ENCODE data around the gene CDC14A.

CDC14A gene

GRCh38 chr1:100441651-100442050, 89.3 kb downstream of the CDC14A start:
- Histone ChIP-seq H3K27me3 (ENCODE audit: insufficient read depth, poor library complexity, severe bottlenecking) (no peaks in the 10 kb centered on the region), H3K27ac (replicated peaks) (no peak overlapping the region), H3K4me3 (replicated peaks; ENCODE audit: insufficient read depth, low read length) (no peak overlapping the region)
- no peak for DNase-seq (ENCODE audit: low read depth in 1 of 2, low spot score in 1 of 2)
- TF ChIP-seq CTCF (IDR thresholded peaks at IDR 0.05; ENCODE audit: insufficient read depth, low read length) (no peak), POLR2AphosphoS5 (IDR thresholded peaks at IDR 0.05; ENCODE audit: low read depth) (no peak), SPI1 (IDR thresholded peaks at IDR 0.05; ENCODE audit: borderline replicate concordance, low read depth) (no peak), GABPA (IDR thresholded peaks at IDR 0.05; ENCODE audit: low read depth) (no peak)
- TF ChIP-seq, protein P1, sequence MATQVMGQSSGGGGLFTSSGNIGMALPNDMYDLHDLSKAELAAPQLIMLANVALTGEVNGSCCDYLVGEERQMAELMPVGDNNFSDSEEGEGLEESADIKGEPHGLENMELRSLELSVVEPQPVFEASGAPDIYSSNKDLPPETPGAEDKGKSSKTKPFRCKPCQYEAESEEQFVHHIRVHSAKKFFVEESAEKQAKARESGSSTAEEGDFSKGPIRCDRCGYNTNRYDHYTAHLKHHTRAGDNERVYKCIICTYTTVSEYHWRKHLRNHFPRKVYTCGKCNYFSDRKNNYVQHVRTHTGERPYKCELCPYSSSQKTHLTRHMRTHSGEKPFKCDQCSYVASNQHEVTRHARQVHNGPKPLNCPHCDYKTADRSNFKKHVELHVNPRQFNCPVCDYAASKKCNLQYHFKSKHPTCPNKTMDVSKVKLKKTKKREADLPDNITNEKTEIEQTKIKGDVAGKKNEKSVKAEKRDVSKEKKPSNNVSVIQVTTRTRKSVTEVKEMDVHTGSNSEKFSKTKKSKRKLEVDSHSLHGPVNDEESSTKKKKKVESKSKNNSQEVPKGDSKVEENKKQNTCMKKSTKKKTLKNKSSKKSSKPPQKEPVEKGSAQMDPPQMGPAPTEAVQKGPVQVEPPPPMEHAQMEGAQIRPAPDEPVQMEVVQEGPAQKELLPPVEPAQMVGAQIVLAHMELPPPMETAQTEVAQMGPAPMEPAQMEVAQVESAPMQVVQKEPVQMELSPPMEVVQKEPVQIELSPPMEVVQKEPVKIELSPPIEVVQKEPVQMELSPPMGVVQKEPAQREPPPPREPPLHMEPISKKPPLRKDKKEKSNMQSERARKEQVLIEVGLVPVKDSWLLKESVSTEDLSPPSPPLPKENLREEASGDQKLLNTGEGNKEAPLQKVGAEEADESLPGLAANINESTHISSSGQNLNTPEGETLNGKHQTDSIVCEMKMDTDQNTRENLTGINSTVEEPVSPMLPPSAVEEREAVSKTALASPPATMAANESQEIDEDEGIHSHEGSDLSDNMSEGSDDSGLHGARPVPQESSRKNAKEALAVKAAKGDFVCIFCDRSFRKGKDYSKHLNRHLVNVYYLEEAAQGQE (IDR thresholded peaks at IDR 0.05; ENCODE audit: insufficient replicate concordance, low read depth), result no peak

DNA sequence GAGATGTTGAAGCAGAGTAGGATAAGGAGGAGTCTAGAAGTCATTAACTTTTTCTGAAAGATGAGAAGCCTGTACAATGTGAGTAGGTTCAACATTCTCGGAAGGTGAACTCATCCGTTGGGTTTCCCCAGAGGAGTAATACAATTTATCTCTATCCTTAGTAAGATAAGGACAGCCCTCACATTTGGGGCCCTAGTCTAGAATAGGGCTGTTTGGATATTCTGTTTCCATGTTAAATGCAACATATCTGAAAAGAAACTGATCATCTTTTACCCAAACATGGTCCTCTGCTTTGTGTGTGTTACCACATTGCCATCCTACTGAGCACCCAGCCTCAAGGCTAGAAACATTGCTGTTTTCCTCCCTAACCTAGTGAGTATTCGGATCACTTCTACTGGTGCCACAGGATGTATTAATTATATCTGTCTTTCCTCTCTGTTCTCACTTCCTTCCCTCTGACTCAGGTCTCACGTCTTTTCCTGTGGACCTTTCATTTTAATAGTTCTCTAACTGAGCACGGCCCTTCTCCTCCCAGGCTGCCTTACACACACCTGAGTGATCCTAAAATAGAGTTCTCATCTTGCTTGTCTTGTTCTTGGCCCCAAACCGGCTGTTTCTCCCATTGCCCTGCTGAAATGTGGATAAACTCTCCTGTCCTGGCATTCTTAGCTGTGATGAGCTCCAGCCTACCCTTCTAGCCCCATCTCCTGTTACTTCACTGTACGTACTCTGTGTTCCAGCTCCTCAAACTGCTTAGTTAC, 91.7 kb downstream of the CDC14A start:
- Histone ChIP-seq H3K27me3 (ENCODE audit: insufficient read depth, poor library complexity, severe bottlenecking) (no peaks in the 10 kb centered on the region), H3K27ac (replicated peaks) (no peak overlapping the region)

GRCh38 chr1:100445565-100445964, 93.3 kb downstream of the CDC14A start:
- no peak overlapping the region for H3K27ac ChIP-seq (replicated peaks)
- no peaks in the 10 kb centered on the region for H3K27me3 ChIP-seq (ENCODE audit: insufficient read depth, poor library complexity, severe bottlenecking)
- DNase-seq (ENCODE audit: low read depth in 1 of 2, low spot score in 1 of 2), result no peak
- TF ChIP-seq, protein P1 (IDR thresholded peaks at IDR 0.05; ENCODE audit: insufficient replicate concordance, low read depth), result no peak
- no peak for TF ChIP-seq CTCF (IDR thresholded peaks at IDR 0.05; ENCODE audit: insufficient read depth, low read length)
- TF ChIP-seq GABPA (IDR thresholded peaks at IDR 0.05; ENCODE audit: low read depth), result no peak
- TF ChIP-seq SPI1 (IDR thresholded peaks at IDR 0.05; ENCODE audit: borderline replicate concordance, low read depth), result no peak
- TF ChIP-seq POLR2AphosphoS5 (IDR thresholded peaks at IDR 0.05; ENCODE audit: low read depth), result no peak
- no peak overlapping the region for H3K4me3 ChIP-seq (replicated peaks; ENCODE audit: insufficient read depth, low read length)

More for the DNA sequence above, 91.7 kb downstream of the CDC14A start:
- no peak overlapping the region for H3K4me3 ChIP-seq (replicated peaks; ENCODE audit: insufficient read depth, low read length)
- TF ChIP-seq GABPA (IDR thresholded peaks at IDR 0.05; ENCODE audit: low read depth), result no peak
- no peak for TF ChIP-seq CTCF (IDR thresholded peaks at IDR 0.05; ENCODE audit: insufficient read depth, low read length)
- no peak for TF ChIP-seq POLR2AphosphoS5 (IDR thresholded peaks at IDR 0.05; ENCODE audit: low read depth)
- no peak for TF ChIP-seq SPI1 (IDR thresholded peaks at IDR 0.05; ENCODE audit: borderline replicate concordance, low read depth)
- TF ChIP-seq, protein P1 (IDR thresholded peaks at IDR 0.05; ENCODE audit: insufficient replicate concordance, low read depth), result no peak
- DNase-seq (ENCODE audit: low read depth in 1 of 2, low spot score in 1 of 2), result no peak
